ENCODE data around the gene DSTYK.
A peak's percentile ranks its signal among the peaks of the same experiment; 100 is the strongest.

Gene DSTYK

DNA sequence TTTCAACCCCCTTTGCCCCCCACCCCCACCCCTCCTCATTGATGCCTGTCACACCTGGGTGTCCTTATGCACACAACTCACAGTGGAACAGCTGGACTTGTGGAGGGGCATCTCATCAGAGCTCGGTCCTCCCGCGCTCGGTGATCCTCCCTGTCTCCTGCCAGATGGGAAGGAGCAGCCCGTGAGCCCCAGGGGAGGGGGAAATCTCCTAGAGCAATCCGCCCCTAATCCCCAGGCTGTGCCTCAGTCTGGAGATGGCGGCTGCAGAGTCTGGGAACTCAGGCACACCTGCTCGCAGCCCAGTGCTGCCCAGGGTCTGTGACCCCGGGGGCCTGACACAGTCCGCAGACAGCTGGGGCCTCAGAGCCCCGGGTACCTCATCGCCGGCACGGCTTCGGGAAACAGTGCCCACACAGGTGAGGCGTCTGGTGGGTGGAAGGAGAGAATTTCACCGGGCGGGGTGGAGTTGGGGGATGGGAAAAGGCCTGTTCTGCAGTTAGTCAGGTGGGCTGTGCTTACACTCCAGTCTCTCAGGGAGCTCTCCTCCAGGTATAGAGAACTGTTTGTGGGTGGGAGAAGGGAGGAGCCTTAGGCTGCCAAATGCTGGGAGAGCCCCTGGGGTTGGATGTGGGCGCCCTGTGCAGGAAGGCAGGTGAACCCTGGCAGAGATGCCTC, 45.6 kb upstream of the DSTYK start:
- TF ChIP-seq, protein P1, sequence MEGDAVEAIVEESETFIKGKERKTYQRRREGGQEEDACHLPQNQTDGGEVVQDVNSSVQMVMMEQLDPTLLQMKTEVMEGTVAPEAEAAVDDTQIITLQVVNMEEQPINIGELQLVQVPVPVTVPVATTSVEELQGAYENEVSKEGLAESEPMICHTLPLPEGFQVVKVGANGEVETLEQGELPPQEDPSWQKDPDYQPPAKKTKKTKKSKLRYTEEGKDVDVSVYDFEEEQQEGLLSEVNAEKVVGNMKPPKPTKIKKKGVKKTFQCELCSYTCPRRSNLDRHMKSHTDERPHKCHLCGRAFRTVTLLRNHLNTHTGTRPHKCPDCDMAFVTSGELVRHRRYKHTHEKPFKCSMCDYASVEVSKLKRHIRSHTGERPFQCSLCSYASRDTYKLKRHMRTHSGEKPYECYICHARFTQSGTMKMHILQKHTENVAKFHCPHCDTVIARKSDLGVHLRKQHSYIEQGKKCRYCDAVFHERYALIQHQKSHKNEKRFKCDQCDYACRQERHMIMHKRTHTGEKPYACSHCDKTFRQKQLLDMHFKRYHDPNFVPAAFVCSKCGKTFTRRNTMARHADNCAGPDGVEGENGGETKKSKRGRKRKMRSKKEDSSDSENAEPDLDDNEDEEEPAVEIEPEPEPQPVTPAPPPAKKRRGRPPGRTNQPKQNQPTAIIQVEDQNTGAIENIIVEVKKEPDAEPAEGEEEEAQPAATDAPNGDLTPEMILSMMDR (conservative IDR thresholded peaks at IDR 0.05): no peak
- TF ChIP-seq ZFX (IDR thresholded peaks at IDR 0.05): no peak
- no peak overlapping the region for H3K27ac ChIP-seq

DNA sequence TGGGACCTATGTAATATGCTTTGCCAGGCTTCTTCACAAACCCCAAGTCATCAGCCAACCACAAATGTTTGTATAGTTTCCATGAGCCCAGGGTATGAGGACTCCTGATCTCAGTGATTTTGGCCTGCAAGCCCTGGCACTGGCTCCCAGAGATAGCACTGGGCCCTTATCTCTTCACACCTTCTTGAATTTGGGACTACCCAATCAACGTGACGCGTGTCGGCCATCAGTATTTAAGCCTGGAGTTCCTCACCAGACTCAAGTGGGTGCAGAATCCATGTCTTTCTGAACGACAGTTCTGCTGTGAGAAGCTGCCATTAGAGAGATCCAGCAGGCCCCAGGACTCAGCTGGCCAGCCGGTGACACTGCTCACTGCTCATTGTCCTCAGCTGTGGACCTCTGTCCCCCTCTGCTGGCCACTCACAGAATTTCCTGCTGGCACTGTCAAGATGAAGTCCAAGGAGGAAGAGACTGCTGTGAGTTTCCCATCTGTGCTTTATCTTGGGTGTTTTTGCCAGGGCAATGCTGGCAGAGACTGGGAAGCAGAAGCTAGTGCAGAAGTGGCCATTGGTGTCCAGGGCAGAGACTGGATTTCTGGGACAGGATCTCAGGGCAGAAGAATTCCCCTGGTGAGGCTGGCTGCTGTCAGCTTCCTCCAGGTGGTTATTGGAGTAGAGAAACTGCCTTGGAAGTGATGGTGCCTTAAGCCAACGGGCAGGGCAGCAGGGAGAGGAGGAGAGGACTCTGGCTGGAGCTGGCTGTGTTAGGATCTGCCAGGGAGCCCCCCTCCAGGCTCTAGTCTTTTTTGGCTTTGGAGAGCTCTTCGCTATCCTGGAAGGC, 44.7 kb upstream of the DSTYK start:
- no peak overlapping the region for H3K27ac ChIP-seq
- TF ChIP-seq ZFX (IDR thresholded peaks at IDR 0.05): no peak
- TF ChIP-seq, protein P1 (conservative IDR thresholded peaks at IDR 0.05): peak; percentile 97

DNA sequence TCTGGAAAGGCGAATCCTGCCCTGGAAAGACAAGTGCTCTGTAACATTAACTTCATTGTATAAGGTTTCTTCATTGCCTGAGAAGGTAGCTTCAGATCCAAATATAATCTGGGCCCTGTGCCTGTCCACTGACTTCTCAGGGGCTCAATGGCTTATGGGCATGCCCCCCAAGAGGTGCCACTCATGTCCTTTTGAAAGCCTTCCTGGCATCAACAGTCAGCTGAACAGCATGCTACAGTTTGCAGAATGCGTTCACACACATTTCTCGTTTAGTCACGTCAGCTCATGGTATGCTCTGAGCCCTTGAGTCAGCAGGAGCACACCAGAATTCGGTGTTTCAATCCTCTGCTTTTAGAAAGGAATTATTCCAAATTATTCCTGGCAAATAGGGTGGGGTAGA, 40.1 kb upstream of the DSTYK start:
- no peak overlapping the region for H3K27ac ChIP-seq
- no peak for TF ChIP-seq ZFX (IDR thresholded peaks at IDR 0.05)
- TF ChIP-seq, protein P1 (conservative IDR thresholded peaks at IDR 0.05): no peak

DNA sequence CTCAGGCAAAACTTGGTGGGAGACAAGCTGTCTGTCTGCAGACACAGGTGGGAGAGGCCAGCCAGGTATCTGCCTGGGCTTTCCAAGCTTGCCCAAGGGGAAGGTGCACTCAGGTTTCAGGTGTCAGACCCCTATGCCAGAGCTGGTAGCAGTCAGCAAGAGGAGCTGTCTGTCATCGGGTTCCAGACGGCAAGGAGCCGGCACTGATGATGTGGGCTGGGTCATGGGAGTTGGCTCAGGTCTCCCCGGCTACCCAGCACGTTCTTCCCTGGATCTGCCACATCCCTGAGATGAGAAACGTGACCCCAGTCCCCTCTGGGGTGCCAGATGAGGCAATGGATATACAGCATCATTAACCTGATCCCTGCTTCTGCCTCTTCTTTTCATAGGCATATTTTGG, 39.2 kb upstream of the DSTYK start:
- H3K27ac ChIP-seq: no peak overlapping the region
- TF ChIP-seq ZFX (IDR thresholded peaks at IDR 0.05): no peak
- TF ChIP-seq, protein P1 (conservative IDR thresholded peaks at IDR 0.05): no peak

DNA sequence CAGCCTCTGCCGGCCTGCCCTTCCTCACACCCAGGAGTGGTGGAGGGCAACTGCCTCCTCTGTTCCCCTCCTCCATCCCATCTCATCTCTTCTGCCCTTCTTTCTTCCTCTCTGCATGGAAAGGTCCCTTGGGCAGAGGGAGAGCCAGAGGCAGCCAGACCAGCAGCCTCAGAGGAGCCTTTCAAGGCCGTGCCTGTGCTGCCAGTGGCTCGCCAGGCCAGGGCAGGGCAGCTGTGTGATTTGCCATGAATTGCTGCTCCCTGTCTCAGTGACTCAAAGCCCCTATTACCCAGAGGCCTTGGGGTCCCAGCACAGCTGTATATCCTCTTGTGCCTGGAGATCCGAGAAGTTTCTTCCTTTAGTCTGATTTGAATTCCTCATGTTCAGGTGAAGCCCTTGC, 38.1 kb upstream of the DSTYK start:
- TF ChIP-seq, protein P1 (conservative IDR thresholded peaks at IDR 0.05): no peak
- TF ChIP-seq ZFX (IDR thresholded peaks at IDR 0.05): no peak
- no peak overlapping the region for H3K27ac ChIP-seq

DNA sequence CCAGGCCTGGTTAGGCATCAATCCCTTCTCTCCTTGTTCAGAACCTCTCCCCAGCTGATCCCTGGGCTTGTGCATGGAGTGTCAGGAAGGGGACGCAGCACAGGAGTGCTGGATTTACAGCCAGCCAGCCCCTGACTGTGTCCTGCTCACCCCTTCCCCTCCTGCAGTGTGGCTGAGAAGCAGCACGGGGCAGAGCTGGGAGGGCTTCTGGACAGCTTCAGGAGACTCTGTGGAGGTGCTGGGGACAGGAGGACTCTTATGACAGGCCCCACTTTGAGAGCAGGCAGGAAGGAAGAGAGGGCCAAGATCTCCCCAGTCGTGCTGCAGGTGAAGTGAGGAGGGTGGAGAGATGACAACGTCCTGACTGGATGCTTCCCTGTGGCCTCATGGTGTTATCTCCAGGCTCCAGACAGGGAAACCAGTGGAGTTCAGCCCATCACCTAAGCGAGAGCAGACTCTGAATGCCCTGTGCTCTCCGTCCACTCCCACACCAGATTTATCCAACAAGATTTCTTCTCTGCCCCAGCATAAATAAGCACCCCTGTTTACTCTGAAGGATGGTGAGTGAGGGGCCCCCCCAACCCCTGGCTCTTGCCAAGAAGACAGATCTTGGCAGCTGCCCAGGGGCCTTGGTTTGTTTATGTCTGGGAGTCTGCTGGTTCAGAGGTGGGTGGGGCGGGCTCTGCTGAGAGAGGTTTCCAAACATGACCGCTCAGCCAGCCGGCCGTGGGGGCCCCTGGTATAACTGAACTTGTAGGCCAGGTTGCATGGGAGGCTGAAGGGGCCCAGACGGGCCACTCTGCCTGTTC, 37.5 kb upstream of the DSTYK start:
- TF ChIP-seq, protein P1 (conservative IDR thresholded peaks at IDR 0.05): no peak
- no peak for TF ChIP-seq ZFX (IDR thresholded peaks at IDR 0.05)
- no peak overlapping the region for H3K27ac ChIP-seq

Data from C4-2B (cell line).